ENCODE data around the gene TXNRD2.

TXNRD2 gene

DNA sequence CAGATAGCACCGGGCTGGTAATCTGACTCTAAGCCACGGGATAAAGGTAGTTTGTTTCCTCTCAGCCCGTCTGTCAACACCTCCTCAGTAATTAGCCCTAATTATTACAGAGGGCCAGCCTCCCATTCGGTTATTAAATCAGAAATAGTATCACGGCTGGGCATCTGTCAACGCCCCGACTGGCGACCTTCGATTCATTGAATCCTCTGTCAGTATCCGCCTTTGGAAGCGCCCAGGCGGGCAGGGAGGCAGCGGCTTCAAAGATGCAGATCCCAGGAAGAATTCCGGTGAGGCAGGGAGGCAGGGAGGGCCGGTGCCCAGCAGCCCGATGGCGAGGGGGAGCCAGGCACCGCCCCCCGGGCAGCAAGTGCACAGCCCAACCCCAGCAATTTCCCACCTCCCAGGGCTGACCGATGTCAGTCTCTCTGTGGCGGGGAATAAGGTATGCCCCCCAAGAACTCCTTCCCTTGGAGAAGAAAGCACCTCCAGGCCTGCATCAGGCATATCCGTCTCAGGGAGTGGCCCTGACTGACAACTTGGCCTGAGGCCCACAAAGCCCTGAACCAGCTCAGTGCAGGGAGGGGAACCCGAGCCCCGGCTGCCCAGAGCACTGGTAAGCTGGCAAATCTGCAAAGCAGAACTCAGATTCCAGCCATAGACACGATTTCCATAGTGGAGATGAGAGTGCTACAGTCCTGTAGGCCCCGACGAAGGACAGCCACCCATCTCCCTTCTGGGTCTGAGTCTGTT is 98.3 kb downstream of the TXNRD2 start:
- Histone ChIP-seq H3K9ac (ENCODE audit: low read length) (no peak overlapping the region), H3K27ac (ENCODE audit: low read length, poor library complexity, severe bottlenecking) (no peak overlapping the region), H4K91ac (ENCODE audit: low read length) (no peak overlapping the region), H3K4me1 (ENCODE audit: control insufficient read depth, insufficient read depth, low read depth, low read length) (peaks cover 38% of the 10 kb centered on the region), H3K36me3 (ENCODE audit: control insufficient read depth in 1 of 2, insufficient read depth in 2 of 2, low read depth in 1 of 2, low read length in 2 of 2) (peaks cover 0 to 39% of the 10 kb centered on the region in 2 experiments), H3K27me3 (ENCODE audit: control insufficient read depth in 1 of 2, insufficient read depth in 1 of 2, low read length in 2 of 2) (no peaks in the 10 kb centered on the region), H2BK15ac (ENCODE audit: low read depth, poor library complexity, severe bottlenecking) (no peak overlapping the region), H3K18ac (ENCODE audit: low read depth in 1 of 2, low read length in 2 of 2) (no peak overlapping the region), H3K4me3 (ENCODE audit: insufficient read depth in 1 of 2, low read depth in 1 of 2, low read length in 2 of 2) (no peak overlapping the region), H3K23ac (ENCODE audit: low read length in 2 of 2) (no peak overlapping the region), H3K79me1 (replicated peaks; ENCODE audit: low read length, poor library complexity, severe bottlenecking) (peaks cover 56% of the 10 kb centered on the region), H3K4ac (ENCODE audit: low read depth in 1 of 2, low read length in 2 of 2) (peak overlapping the region in 1 of 2 experiments; percentile 31), H2AK5ac (ENCODE audit: low read length, severe bottlenecking) (peak overlapping the region; percentile 24), H2AFZ (ENCODE audit: low read depth, low read length) (no peak overlapping the region), H2BK120ac (ENCODE audit: low read depth, low read length) (no peak overlapping the region), H3K9me3 (ENCODE audit: control insufficient read depth, low read length) (no peaks in the 10 kb centered on the region), H3K14ac (ENCODE audit: low read length in 2 of 2) (peak overlapping the region in 1 of 2 experiments; percentile 19), H2BK5ac (ENCODE audit: low read depth, low read length, poor library complexity, severe bottlenecking) (no peak overlapping the region), H3K4me2 (ENCODE audit: low read length, poor library complexity, severe bottlenecking) (no peak overlapping the region), H4K8ac (ENCODE audit: low read length) (no peak overlapping the region), H2BK12ac (ENCODE audit: low read length in 2 of 2) (no peak overlapping the region)
- DNase-seq, result no peak
- WGBS, result 92% methylated on average over 27 of the region's 27 CpGs

DNA sequence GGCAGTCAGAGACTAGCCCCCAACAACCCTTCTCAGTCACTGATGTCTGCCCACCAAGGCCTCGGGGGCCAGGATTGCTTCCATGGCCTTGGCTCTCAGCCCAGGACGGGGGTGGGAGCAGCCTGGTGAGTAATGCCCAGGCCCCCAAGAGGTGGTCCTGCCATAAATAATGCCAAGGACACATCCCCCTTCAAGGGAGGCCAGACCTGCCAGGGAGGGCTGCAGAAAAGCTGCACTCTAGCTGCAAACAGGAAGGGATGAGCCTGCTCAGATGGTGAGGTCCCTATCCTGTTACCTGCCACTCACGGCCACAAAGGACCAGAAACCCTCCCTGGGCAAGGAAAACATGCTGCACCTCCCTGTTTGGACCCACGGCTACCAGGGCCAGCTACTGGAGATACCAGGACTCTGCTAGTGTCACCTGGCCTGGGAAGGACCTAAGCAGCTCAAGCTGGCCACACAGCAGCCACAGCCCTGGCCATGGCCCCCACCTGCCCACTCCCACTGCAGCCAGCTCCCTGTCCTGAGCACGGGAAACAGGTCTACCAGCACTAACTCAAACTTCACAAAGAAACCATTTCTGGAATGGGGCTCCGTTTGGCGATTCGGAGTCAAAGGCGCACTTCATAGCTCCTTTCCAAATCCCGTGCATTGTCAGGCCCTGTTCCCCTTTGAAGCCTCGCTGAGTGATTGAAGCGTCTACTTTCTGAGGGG is 99.1 kb downstream of the TXNRD2 start:
- 92% methylated on average over 12 of the region's 12 CpGs for WGBS
- Histone ChIP-seq H3K18ac (ENCODE audit: low read depth in 1 of 2, low read length in 2 of 2) (no peak overlapping the region), H3K27me3 (ENCODE audit: control insufficient read depth in 1 of 2, insufficient read depth in 1 of 2, low read length in 2 of 2) (no peaks in the 10 kb centered on the region)

DNA sequence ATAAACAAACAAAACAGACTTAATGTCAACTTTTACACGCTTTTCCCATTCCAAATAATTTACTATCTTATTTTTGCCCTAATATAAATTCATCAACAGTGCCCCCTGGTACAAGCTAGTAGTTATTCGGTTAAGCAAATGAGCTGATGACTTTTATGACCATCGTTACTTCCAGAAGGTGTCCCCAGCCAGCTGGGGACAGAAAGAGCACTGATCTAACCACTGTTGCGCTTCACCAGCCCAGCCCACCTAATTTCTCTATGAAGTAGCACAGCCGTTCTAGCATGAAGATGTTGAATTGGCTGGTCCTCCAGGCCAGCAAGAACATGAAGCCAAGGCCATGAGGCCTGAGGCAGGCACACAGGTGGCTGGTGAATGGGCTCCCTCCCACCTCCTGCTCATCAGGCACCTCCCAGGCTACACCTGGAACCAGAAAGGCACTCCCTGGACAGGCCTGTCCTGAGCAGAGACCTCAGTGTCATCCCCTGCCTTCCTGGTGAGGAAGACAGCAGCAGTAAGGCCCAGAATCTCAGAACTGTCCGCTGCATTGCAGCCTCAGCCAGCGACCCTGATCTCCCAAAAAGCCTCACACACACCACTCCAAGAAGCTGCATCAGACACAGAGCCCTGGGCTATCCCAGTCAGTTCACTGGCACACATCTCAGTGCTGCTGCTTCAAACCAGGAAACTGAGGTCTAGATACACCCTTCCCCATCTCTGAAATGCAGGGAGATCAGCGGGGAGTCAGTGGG is 99.8 kb downstream of the TXNRD2 start:
- Histone ChIP-seq H3K79me1 (replicated peaks; ENCODE audit: low read length, poor library complexity, severe bottlenecking) (peaks cover 46% of the 10 kb centered on the region), H3K4me3 (ENCODE audit: insufficient read depth in 1 of 2, low read depth in 1 of 2, low read length in 2 of 2) (no peak overlapping the region), H4K91ac (ENCODE audit: low read length) (peak overlapping the region; percentile 25), H3K18ac (ENCODE audit: low read depth in 1 of 2, low read length in 2 of 2) (no peak overlapping the region), H2BK12ac (ENCODE audit: low read length in 2 of 2) (no peak overlapping the region), H2BK15ac (ENCODE audit: low read depth, poor library complexity, severe bottlenecking) (no peak overlapping the region), H3K4ac (ENCODE audit: low read depth in 1 of 2, low read length in 2 of 2) (no peak overlapping the region), H2BK120ac (ENCODE audit: low read depth, low read length) (no peak overlapping the region), H3K14ac (ENCODE audit: low read length in 2 of 2) (no peak overlapping the region), H2AFZ (ENCODE audit: low read depth, low read length) (no peak overlapping the region), H3K9me3 (ENCODE audit: control insufficient read depth, low read length) (no peaks in the 10 kb centered on the region), H2BK5ac (ENCODE audit: low read depth, low read length, poor library complexity, severe bottlenecking) (no peak overlapping the region), H3K27ac (ENCODE audit: low read length, poor library complexity, severe bottlenecking) (no peak overlapping the region), H3K4me2 (ENCODE audit: low read length, poor library complexity, severe bottlenecking) (no peak overlapping the region), H3K4me1 (ENCODE audit: control insufficient read depth, insufficient read depth, low read depth, low read length) (peaks cover 36% of the 10 kb centered on the region), H3K23ac (ENCODE audit: low read length in 2 of 2) (no peak overlapping the region), H4K8ac (ENCODE audit: low read length) (peak overlapping the region; percentile 14), H3K9ac (ENCODE audit: low read length) (no peak overlapping the region), H2AK5ac (ENCODE audit: low read length, severe bottlenecking) (no peak overlapping the region), H3K27me3 (ENCODE audit: control insufficient read depth in 1 of 2, insufficient read depth in 1 of 2, low read length in 2 of 2) (no peaks in the 10 kb centered on the region), H3K36me3 (ENCODE audit: control insufficient read depth in 1 of 2, insufficient read depth in 2 of 2, low read depth in 1 of 2, low read length in 2 of 2) (peaks cover 0 to 30% of the 10 kb centered on the region in 2 experiments)
- DNase-seq, result no peak
- WGBS, result 88% methylated on average over 8 of the region's 8 CpGs

More for the DNA sequence above, 99.1 kb downstream of the TXNRD2 start:
- no peaks in the 10 kb centered on the region for H3K9me3 ChIP-seq (ENCODE audit: control insufficient read depth, low read length)
- H3K4me1 ChIP-seq (ENCODE audit: control insufficient read depth, insufficient read depth, low read depth, low read length), result peaks cover 36% of the 10 kb centered on the region
- H3K14ac ChIP-seq (ENCODE audit: low read length in 2 of 2), result no peak overlapping the region
- no peak overlapping the region for H2BK12ac ChIP-seq (ENCODE audit: low read length in 2 of 2)
- H3K4me3 ChIP-seq (ENCODE audit: insufficient read depth in 1 of 2, low read depth in 1 of 2, low read length in 2 of 2), result no peak overlapping the region
- H3K27ac ChIP-seq (ENCODE audit: low read length, poor library complexity, severe bottlenecking), result no peak overlapping the region
- H2BK120ac ChIP-seq (ENCODE audit: low read depth, low read length), result no peak overlapping the region
- no peak overlapping the region for H4K8ac ChIP-seq (ENCODE audit: low read length)
- H3K9ac ChIP-seq (ENCODE audit: low read length), result no peak overlapping the region
- no peak overlapping the region for H2AFZ ChIP-seq (ENCODE audit: low read depth, low read length)
- peaks cover 0 to 37% of the 10 kb centered on the region in 2 experiments for H3K36me3 ChIP-seq (ENCODE audit: control insufficient read depth in 1 of 2, insufficient read depth in 2 of 2, low read depth in 1 of 2, low read length in 2 of 2)
- H3K23ac ChIP-seq (ENCODE audit: low read length in 2 of 2), result no peak overlapping the region
- H3K4ac ChIP-seq (ENCODE audit: low read depth in 1 of 2, low read length in 2 of 2), result peak overlapping the region in 1 of 2 experiments; percentile 36
- no peak for DNase-seq
- no peak overlapping the region for H3K4me2 ChIP-seq (ENCODE audit: low read length, poor library complexity, severe bottlenecking)
- H2AK5ac ChIP-seq (ENCODE audit: low read length, severe bottlenecking), result no peak overlapping the region
- H2BK15ac ChIP-seq (ENCODE audit: low read depth, poor library complexity, severe bottlenecking), result no peak overlapping the region
- peaks cover 53% of the 10 kb centered on the region for H3K79me1 ChIP-seq (replicated peaks; ENCODE audit: low read length, poor library complexity, severe bottlenecking)
- peak overlapping the region; percentile 25 for H4K91ac ChIP-seq (ENCODE audit: low read length)
- no peak overlapping the region for H2BK5ac ChIP-seq (ENCODE audit: low read depth, low read length, poor library complexity, severe bottlenecking)
